Measurements from ENCODE around the gene AFDN. TPM values are rescaled to one million over a fixed set of nuclear protein-coding genes. Genes with fewer than 3 reads are reported as not detected.

The AFDN gene
- total RNA-seq, 1 experiment from 2014 or later, result 108 TPM

- TF ChIP-seq EZH2 (IDR thresholded peaks at IDR 0.05; ENCODE audit: low read depth) (no peak), CTCF (conservative IDR thresholded peaks at IDR 0.05) (no peak)
Measured at GRCh38 chr6:167988154-167988495, 161.4 kb downstream of the AFDN start.

GRCh38 chr6:167988945-167989841 lies 162.5 kb downstream of the AFDN start:
- TF ChIP-seq EZH2 (IDR thresholded peaks at IDR 0.05; ENCODE audit: low read depth) (no peak), CTCF (conservative IDR thresholded peaks at IDR 0.05) (no peak)
- Histone ChIP-seq H3K4me1 (replicated peaks; ENCODE audit: insufficient read depth) (no peaks in the 10 kb centered on the region), H3K79me2 (ENCODE audit: low read depth) (no peaks in the 10 kb centered on the region), H3K9me2 (ENCODE audit: insufficient read depth) (no peaks in the 10 kb centered on the region), H3F3A (ENCODE audit: insufficient read depth, low read depth) (no peaks in the 10 kb centered on the region), H4K20me1 (ENCODE audit: insufficient read depth) (no peaks in the 10 kb centered on the region), H3K9me3 (ENCODE audit: insufficient read depth, low read depth) (no peaks in the 10 kb centered on the region), H3K36me3 (ENCODE audit: low read depth) (no peaks in the 10 kb centered on the region), H3K4me3 (no peak overlapping the region), H3K4me2 (no peak overlapping the region), H3K27me3 (ENCODE audit: insufficient read depth, low read depth) (peaks cover 58% of the 10 kb centered on the region), H3K27ac (no peak overlapping the region), H2AFZ (no peak overlapping the region)
- ChIA-PET CTCF (no interaction called here), POLR2A (ENCODE audit: unreplicated experiment) (no interaction called here)
- no peak for DNase-seq
- intact Hi-C loops (cut with micrococcal nuclease; ENCODE audit: unreplicated experiment), result no loop called here
- BruUV-seq (replicated peaks), result no TSS peak

More at GRCh38 chr6:167988154-167988495, 161.4 kb downstream of the AFDN start:
- H3K36me3 ChIP-seq (ENCODE audit: low read depth), result no peaks in the 10 kb centered on the region
- H3K4me2 ChIP-seq, result no peak overlapping the region
- no peaks in the 10 kb centered on the region for H3F3A ChIP-seq (ENCODE audit: insufficient read depth, low read depth)
- no peak overlapping the region for H3K27ac ChIP-seq
- ChIA-PET CTCF (no interaction called here), POLR2A (ENCODE audit: unreplicated experiment) (no interaction called here)
- no peaks in the 10 kb centered on the region for H3K9me2 ChIP-seq (ENCODE audit: insufficient read depth)
- no TSS peak for BruUV-seq (replicated peaks)
- no peak overlapping the region for H2AFZ ChIP-seq
- no peak overlapping the region for H3K4me3 ChIP-seq
- no peaks in the 10 kb centered on the region for H3K4me1 ChIP-seq (replicated peaks; ENCODE audit: insufficient read depth)
- H3K9me3 ChIP-seq (ENCODE audit: insufficient read depth, low read depth), result no peaks in the 10 kb centered on the region
- peaks cover 62% of the 10 kb centered on the region for H3K27me3 ChIP-seq (ENCODE audit: insufficient read depth, low read depth)
- intact Hi-C loops (cut with micrococcal nuclease; ENCODE audit: unreplicated experiment), result no loop called here
- no peaks in the 10 kb centered on the region for H4K20me1 ChIP-seq (ENCODE audit: insufficient read depth)
- H3K79me2 ChIP-seq (ENCODE audit: low read depth), result no peaks in the 10 kb centered on the region
- no peak for DNase-seq

- Histone ChIP-seq H3K4me3 (no peak overlapping the region), H2AFZ (no peak overlapping the region), H3K27ac (no peak overlapping the region), H3K4me1 (replicated peaks; ENCODE audit: insufficient read depth) (no peaks in the 10 kb centered on the region), H4K20me1 (ENCODE audit: insufficient read depth) (no peaks in the 10 kb centered on the region), H3K27me3 (ENCODE audit: insufficient read depth, low read depth) (peaks cover 52% of the 10 kb centered on the region), H3F3A (ENCODE audit: insufficient read depth, low read depth) (no peaks in the 10 kb centered on the region), H3K9me3 (ENCODE audit: insufficient read depth, low read depth) (no peaks in the 10 kb centered on the region), H3K79me2 (ENCODE audit: low read depth) (no peaks in the 10 kb centered on the region), H3K9me2 (ENCODE audit: insufficient read depth) (no peaks in the 10 kb centered on the region), H3K36me3 (ENCODE audit: low read depth) (no peaks in the 10 kb centered on the region), H3K4me2 (no peak overlapping the region)
- intact Hi-C loops (cut with micrococcal nuclease; ENCODE audit: unreplicated experiment), result no loop called here
- ChIA-PET POLR2A (ENCODE audit: unreplicated experiment) (no interaction called here), CTCF (no interaction called here)
- TF ChIP-seq CTCF (conservative IDR thresholded peaks at IDR 0.05) (no peak), EZH2 (IDR thresholded peaks at IDR 0.05; ENCODE audit: low read depth) (no peak)
- DNase-seq, result no peak
- BruUV-seq (replicated peaks), result no TSS peak
Measured at GRCh38 chr6:167990016-167990945, 163.6 kb downstream of the AFDN start.

Data from PC-9 (cell line).